Peyer's patch (tissue), 4 donors: ENCODE data around the gene ELMO1.

ENCODE experiments used
- POLR2A ChIP-seq, 2 donors: fragments of 450-650 bp; IDR thresholded peaks; one replicate each; pipeline ENCODE4 v1.5.1; 2017; ENCODE audit warnings: antibody characterized with exemption in 2 of 2, mild to moderate bottlenecking in 2 of 2, moderate library complexity in 2 of 2
- TF ChIP-seq, protein P1 (sequence below), 6 experiments: fragments of 450-650 bp in 4 of 6; fragments of 200-600 bp in 2 of 6; sonication (generic) in 1 of 6; IDR thresholded peaks; one replicate each; pipeline ENCODE4 v1.5.1; 2017 to 2019; ENCODE audit warnings: antibody characterized with exemption in 6 of 6, mild to moderate bottlenecking in 3 of 6, moderate library complexity in 1 of 6

GRCh38 chr7:37330775-37331174, 117.9 kb downstream of the ELMO1 start:
- TF ChIP-seq POLR2A (IDR thresholded peaks at IDR 0.05) = no peak
- TF ChIP-seq, protein P1, sequence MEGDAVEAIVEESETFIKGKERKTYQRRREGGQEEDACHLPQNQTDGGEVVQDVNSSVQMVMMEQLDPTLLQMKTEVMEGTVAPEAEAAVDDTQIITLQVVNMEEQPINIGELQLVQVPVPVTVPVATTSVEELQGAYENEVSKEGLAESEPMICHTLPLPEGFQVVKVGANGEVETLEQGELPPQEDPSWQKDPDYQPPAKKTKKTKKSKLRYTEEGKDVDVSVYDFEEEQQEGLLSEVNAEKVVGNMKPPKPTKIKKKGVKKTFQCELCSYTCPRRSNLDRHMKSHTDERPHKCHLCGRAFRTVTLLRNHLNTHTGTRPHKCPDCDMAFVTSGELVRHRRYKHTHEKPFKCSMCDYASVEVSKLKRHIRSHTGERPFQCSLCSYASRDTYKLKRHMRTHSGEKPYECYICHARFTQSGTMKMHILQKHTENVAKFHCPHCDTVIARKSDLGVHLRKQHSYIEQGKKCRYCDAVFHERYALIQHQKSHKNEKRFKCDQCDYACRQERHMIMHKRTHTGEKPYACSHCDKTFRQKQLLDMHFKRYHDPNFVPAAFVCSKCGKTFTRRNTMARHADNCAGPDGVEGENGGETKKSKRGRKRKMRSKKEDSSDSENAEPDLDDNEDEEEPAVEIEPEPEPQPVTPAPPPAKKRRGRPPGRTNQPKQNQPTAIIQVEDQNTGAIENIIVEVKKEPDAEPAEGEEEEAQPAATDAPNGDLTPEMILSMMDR (IDR thresholded peaks at IDR 0.05) = no peak
